ENCODE measurements around the gene TTR.

TTR gene

GRCh38 chr18:31617031-31617717, 25.5 kb downstream of the TTR start:
- no peak for DNase-seq

- DNase-seq = no peak
These were observed 27.1 kb downstream of the TTR start for GRCh38 chr18:31618801-31619200.

GRCh38 chr18:31619291-31619690, 27.6 kb downstream of the TTR start:
- no peak for DNase-seq

DNA sequence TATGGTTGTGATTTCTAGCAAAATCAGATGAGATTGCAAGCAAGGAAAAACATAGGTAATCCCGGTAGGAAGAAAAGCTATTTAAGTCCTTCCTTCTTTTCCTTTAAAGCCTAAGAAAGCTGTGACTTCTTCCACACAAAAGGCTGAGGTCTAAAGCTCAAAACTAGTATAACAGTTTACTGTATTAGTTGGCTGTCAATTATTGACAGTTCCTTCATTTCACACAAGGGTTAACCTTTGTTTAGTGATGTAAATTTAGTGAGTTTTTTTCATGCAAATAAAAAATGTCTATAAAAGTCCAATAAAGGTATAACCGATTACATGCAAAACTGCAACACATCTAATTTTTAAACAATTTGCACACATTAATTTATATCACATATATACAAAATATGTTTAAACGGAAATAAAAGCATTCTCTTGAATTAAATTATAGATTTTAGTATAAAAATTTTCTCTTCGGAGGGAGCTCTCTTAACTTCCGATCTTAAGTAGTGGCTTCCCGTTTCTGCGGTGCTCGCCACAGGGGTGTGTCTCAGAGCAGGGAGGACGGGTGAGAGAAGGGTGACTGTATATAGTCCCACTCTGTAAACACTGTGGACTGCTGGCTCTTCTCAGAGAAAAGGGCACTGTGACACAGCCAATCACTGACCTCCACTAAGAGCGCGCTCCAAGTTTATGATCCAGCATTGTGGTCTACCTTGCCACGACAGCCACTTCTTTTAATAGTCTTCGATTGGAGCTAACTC, 33.4 kb downstream of the TTR start:
- no peak for DNase-seq

DNA sequence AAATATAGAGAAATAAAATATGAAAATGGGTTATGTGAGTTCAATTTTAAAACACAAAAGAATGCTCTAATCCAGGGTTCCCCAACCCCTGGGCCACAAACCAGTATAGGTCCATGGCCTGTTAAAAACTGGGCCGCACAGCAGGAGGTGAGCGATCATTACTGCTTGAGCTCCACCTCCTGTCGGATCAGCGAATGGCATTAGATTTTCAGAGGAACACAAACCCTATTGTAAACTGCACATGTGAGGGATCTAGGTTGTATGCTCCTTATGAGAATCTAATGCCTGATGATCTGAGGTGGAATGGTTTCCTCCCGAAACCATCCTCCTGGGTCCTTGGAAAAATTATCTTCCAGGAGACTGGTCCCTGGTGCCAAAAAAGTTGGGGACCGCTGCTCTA, 34.7 kb downstream of the TTR start:
- no peak for DNase-seq

- DNase-seq = no peak
These were observed 38.9 kb downstream of the TTR start for GRCh38 chr18:31630549-31630948.

- DNase-seq = no peak
These were observed 39.8 kb downstream of the TTR start for GRCh38 chr18:31631526-31631925.

DNA sequence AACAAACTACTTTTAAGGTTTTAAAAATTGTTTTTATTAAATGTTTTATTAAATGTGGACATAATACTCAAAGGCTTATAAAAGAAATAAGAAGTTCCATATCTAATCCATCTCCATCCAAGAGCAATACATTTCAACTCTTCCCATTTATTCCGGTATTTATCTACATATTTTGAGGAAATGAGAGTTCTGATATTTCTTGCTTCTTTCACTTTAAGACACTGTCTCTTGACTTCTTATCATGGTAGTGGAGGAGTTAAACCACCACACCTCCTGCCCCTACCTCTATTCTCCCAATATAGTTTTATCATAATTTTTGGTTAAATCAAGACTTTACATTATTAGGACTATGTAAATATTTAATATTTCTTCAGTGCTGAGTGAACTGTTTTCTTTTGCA, 40.7 kb downstream of the TTR start:
- DNase-seq = no peak

DNA sequence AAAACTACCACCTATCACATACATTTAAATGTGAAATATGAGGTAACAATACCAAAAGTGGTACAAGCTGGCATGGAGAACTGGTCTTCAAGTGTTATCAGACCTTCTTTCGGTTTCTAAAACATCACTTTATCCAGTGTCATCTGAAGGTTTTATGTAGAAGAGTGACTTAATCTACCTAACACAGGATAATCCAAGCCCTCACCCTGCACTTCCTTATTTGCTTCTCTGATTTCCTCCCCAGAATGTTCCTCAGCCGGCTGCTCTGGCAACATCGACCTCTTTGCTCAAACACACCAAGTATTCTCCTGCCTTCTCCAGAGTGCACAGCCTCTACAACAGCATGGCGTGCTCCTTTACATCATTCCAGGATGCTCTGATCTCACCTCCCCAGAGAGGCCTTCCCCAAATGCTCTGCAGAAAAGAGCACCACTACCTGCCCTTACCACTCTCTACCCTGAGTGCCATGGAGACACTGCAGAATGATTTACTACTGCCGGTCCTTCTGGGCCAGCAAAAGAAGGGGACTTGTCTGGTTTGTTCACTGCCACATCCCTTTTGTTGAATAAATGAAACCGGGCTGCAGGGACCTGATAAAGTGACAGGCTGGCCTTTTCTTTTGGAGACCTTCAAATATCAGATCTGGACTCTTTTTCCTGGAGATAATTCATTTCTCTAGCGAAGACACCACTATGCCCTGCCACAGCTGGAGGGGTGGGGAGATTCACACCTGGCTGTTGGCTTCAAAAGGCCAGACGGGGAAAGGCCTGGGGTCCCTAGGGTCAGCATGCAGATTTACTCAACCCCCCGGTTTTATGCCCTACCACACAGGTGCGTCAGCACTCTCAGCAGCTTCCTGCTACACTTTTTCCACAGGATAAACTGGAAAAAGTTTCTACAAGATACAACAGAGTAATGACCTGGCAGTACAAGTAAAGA, 42.0 kb downstream of the TTR start:
- no peak for DNase-seq

DNA sequence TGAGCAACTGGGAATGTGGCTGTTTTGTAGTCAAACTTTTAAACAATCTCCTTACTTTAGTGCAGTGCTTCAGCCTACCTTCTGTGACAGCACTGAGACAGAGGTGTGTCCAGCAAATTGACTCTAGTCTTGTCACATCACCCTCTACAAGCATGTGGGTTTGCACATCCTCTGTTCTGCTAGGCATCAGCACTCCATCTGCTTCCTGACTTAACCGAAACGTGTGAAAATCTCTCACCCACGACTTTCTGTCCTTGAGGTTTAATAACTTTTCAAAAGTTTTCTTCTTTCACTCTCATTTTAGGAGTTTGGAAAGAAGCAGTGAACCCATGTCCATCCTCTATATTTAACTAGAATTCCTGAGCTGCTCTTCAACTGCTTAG, 42.6 kb downstream of the TTR start:
- no peak for DNase-seq

GRCh38 chr18:31636387-31636786, 44.7 kb downstream of the TTR start:
- DNase-seq = no peak

- no peak for DNase-seq
These were observed 45.8 kb downstream of the TTR start for GRCh38 chr18:31637445-31637844.

GRCh38 chr18:31643003-31643402, 51.3 kb downstream of the TTR start:
- DNase-seq = no peak

GRCh38 chr18:31645411-31645810, 53.7 kb downstream of the TTR start:
- DNase-seq = no peak

- no peak for DNase-seq
These were observed 54.9 kb downstream of the TTR start for GRCh38 chr18:31646332-31647126.

DNA sequence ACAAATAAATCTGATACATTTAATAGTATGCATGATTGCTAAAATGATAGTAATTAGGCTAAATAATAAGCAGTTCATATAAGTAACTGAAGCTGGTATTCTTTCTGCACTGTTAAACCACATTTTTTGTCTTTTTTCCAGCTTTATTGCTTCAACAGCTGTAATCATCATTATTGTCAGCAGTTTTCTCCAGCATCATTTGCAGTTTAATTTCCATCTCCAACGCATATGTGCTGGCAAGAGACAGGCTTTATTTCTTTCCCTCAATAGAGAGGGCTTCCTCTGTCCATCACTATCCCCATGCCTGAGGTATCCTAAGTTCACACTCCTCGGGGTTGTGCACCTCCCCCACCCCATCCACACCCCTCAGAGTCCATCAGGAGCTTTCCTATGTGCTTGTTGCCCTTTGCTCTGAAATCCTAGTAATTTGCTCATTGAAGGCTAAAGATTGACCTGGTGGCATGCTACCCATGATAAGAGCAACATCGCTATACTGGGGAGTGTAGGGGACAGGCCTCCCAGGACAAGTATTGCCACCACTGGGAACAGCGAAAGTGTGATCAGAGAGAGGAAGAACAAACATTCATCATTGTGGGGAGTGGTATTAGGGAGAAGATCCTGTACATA, 55.6 kb downstream of the TTR start:
- DNase-seq = no peak

Data from CD4-positive, alpha-beta T cell treated with Interleukin-4 for 4 hours (primary cell).